ENCODE measurements around the gene SLC4A11.

Gene SLC4A11

GRCh38 chr20:3262566-3262965 lies 23.6 kb upstream of the SLC4A11 start:
- ATAC-seq (replicated peaks; ENCODE audit: extremely low read depth, poor library complexity, severe bottlenecking): no peak
- no peak for DNase-seq (ENCODE audit: low spot score in 2 of 2)
- no peaks in the 10 kb centered on the region for H3K4me1 Mint-ChIP-seq
- peaks cover 15% of the 10 kb centered on the region for H3K36me3 Mint-ChIP-seq (ENCODE audit: insufficient read depth)
- no peaks in the 10 kb centered on the region for H3K27me3 Mint-ChIP-seq
- H3K9me3 Mint-ChIP-seq: no peaks in the 10 kb centered on the region
- H3K4me3 Mint-ChIP-seq: no peak overlapping the region
- no peak overlapping the region for H3K27ac Mint-ChIP-seq (ENCODE audit: low read depth)

- Mint-ChIP-seq H3K4me1 (no peaks in the 10 kb centered on the region), H3K27ac (ENCODE audit: low read depth) (no peak overlapping the region), H3K9me3 (no peaks in the 10 kb centered on the region), H3K4me3 (no peak overlapping the region), H3K27me3 (no peaks in the 10 kb centered on the region), H3K36me3 (ENCODE audit: insufficient read depth) (peaks cover 9% of the 10 kb centered on the region)
- ATAC-seq (replicated peaks; ENCODE audit: extremely low read depth, poor library complexity, severe bottlenecking): no peak
- DNase-seq (ENCODE audit: low spot score in 2 of 2): no peak
Measured at GRCh38 chr20:3258429-3258828, 19.4 kb upstream of the SLC4A11 start.

- Mint-ChIP-seq H3K36me3 (ENCODE audit: insufficient read depth) (peaks cover 11% of the 10 kb centered on the region), H3K9me3 (no peaks in the 10 kb centered on the region), H3K27ac (ENCODE audit: low read depth) (no peak overlapping the region), H3K4me3 (no peak overlapping the region), H3K27me3 (peaks cover under 1% of the 10 kb centered on the region), H3K4me1 (no peaks in the 10 kb centered on the region)
- DNase-seq (ENCODE audit: low spot score in 2 of 2) (no peak), ATAC-seq (replicated peaks; ENCODE audit: extremely low read depth, poor library complexity, severe bottlenecking) (no peak)
Measured at GRCh38 chr20:3255728-3256127, 16.7 kb upstream of the SLC4A11 start.

- Mint-ChIP-seq H3K4me1 (no peaks in the 10 kb centered on the region), H3K27ac (ENCODE audit: low read depth) (no peak overlapping the region), H3K9me3 (no peaks in the 10 kb centered on the region), H3K4me3 (no peak overlapping the region), H3K36me3 (ENCODE audit: insufficient read depth) (peaks cover 11% of the 10 kb centered on the region), H3K27me3 (peaks cover 15% of the 10 kb centered on the region)
- no peak for DNase-seq (ENCODE audit: low spot score in 2 of 2)
- ATAC-seq (replicated peaks; ENCODE audit: extremely low read depth, poor library complexity, severe bottlenecking): no peak
Measured at GRCh38 chr20:3251806-3252205, 12.8 kb upstream of the SLC4A11 start.

GRCh38 chr20:3250091-3250504 lies 11.1 kb upstream of the SLC4A11 start:
- Mint-ChIP-seq H3K27me3 (peaks cover 15% of the 10 kb centered on the region), H3K4me1 (no peaks in the 10 kb centered on the region), H3K4me3 (no peak overlapping the region), H3K36me3 (ENCODE audit: insufficient read depth) (peaks cover 8% of the 10 kb centered on the region), H3K27ac (ENCODE audit: low read depth) (no peak overlapping the region), H3K9me3 (no peaks in the 10 kb centered on the region)
- DNase-seq (ENCODE audit: low spot score in 2 of 2): no peak
- ATAC-seq (replicated peaks; ENCODE audit: extremely low read depth, poor library complexity, severe bottlenecking): no peak

GRCh38 chr20:3248993-3249347 lies 10.0 kb upstream of the SLC4A11 start:
- Mint-ChIP-seq H3K4me3 (peak overlapping the region; percentile 32), H3K9me3 (no peaks in the 10 kb centered on the region), H3K36me3 (ENCODE audit: insufficient read depth) (peaks cover 7% of the 10 kb centered on the region), H3K4me1 (no peaks in the 10 kb centered on the region), H3K27me3 (peaks cover 26% of the 10 kb centered on the region), H3K27ac (ENCODE audit: low read depth) (no peak overlapping the region)
- ATAC-seq (replicated peaks; ENCODE audit: extremely low read depth, poor library complexity, severe bottlenecking) (no peak), DNase-seq (ENCODE audit: low spot score in 2 of 2) (no peak)

- ATAC-seq (replicated peaks; ENCODE audit: extremely low read depth, poor library complexity, severe bottlenecking) (no peak), DNase-seq (ENCODE audit: low spot score in 2 of 2) (no peak)
- Mint-ChIP-seq H3K27ac (ENCODE audit: low read depth) (no peak overlapping the region), H3K36me3 (ENCODE audit: insufficient read depth) (peaks cover 7% of the 10 kb centered on the region), H3K9me3 (no peaks in the 10 kb centered on the region), H3K4me3 (peak overlapping the region; percentile 32), H3K4me1 (no peaks in the 10 kb centered on the region), H3K27me3 (peaks cover 32% of the 10 kb centered on the region)
Measured at GRCh38 chr20:3248167-3248992, 9.4 kb upstream of the SLC4A11 start.

GRCh38 chr20:3247638-3248037 lies 8.6 kb upstream of the SLC4A11 start:
- no peaks in the 10 kb centered on the region for H3K9me3 Mint-ChIP-seq

GRCh38 chr20:3246682-3247081 lies 7.7 kb upstream of the SLC4A11 start:
- Mint-ChIP-seq H3K27ac (ENCODE audit: low read depth) (no peak overlapping the region), H3K27me3 (peaks cover 40% of the 10 kb centered on the region), H3K36me3 (ENCODE audit: insufficient read depth) (peaks cover 3% of the 10 kb centered on the region), H3K9me3 (no peaks in the 10 kb centered on the region), H3K4me3 (no peak overlapping the region), H3K4me1 (no peaks in the 10 kb centered on the region)
- DNase-seq (ENCODE audit: low spot score in 2 of 2): no peak
- no peak for ATAC-seq (replicated peaks; ENCODE audit: extremely low read depth, poor library complexity, severe bottlenecking)

More at GRCh38 chr20:3247638-3248037, 8.6 kb upstream of the SLC4A11 start:
- ATAC-seq (replicated peaks; ENCODE audit: extremely low read depth, poor library complexity, severe bottlenecking) (no peak), DNase-seq (ENCODE audit: low spot score in 2 of 2) (no peak)
- Mint-ChIP-seq H3K27me3 (peaks cover 32% of the 10 kb centered on the region), H3K4me1 (no peaks in the 10 kb centered on the region), H3K4me3 (no peak overlapping the region), H3K36me3 (ENCODE audit: insufficient read depth) (peaks cover 7% of the 10 kb centered on the region), H3K27ac (ENCODE audit: low read depth) (no peak overlapping the region)

- peaks cover 48% of the 10 kb centered on the region for H3K27me3 Mint-ChIP-seq
- H3K27ac Mint-ChIP-seq (ENCODE audit: low read depth): no peak overlapping the region
Measured at GRCh38 chr20:3245711-3246110, 6.7 kb upstream of the SLC4A11 start.

GRCh38 chr20:3245156-3245555 lies 6.2 kb upstream of the SLC4A11 start:
- Mint-ChIP-seq H3K27me3 (peaks cover 48% of the 10 kb centered on the region), H3K4me3 (no peak overlapping the region), H3K4me1 (no peaks in the 10 kb centered on the region), H3K27ac (ENCODE audit: low read depth) (no peak overlapping the region), H3K9me3 (no peaks in the 10 kb centered on the region), H3K36me3 (ENCODE audit: insufficient read depth) (peaks cover 4% of the 10 kb centered on the region)
- DNase-seq (ENCODE audit: low spot score in 2 of 2) (no peak), ATAC-seq (replicated peaks; ENCODE audit: extremely low read depth, poor library complexity, severe bottlenecking) (no peak)

More at GRCh38 chr20:3245711-3246110, 6.7 kb upstream of the SLC4A11 start:
- ATAC-seq (replicated peaks; ENCODE audit: extremely low read depth, poor library complexity, severe bottlenecking): no peak
- DNase-seq (ENCODE audit: low spot score in 2 of 2): no peak
- Mint-ChIP-seq H3K36me3 (ENCODE audit: insufficient read depth) (peaks cover 4% of the 10 kb centered on the region), H3K4me3 (no peak overlapping the region), H3K9me3 (no peaks in the 10 kb centered on the region), H3K4me1 (no peaks in the 10 kb centered on the region)

GRCh38 chr20:3244613-3245012 lies 5.6 kb upstream of the SLC4A11 start:
- no peak overlapping the region for H3K4me3 Mint-ChIP-seq
- peaks cover 5% of the 10 kb centered on the region for H3K4me1 Mint-ChIP-seq
- peaks cover 4% of the 10 kb centered on the region for H3K36me3 Mint-ChIP-seq (ENCODE audit: insufficient read depth)
- DNase-seq (ENCODE audit: low spot score in 2 of 2): no peak
- H3K27ac Mint-ChIP-seq (ENCODE audit: low read depth): no peak overlapping the region
- ATAC-seq (replicated peaks; ENCODE audit: extremely low read depth, poor library complexity, severe bottlenecking): no peak
- peaks cover 48% of the 10 kb centered on the region for H3K27me3 Mint-ChIP-seq
- no peaks in the 10 kb centered on the region for H3K9me3 Mint-ChIP-seq

- DNase-seq (ENCODE audit: low spot score in 2 of 2): no peak
- H3K9me3 Mint-ChIP-seq: no peaks in the 10 kb centered on the region
- no peak overlapping the region for H3K27ac Mint-ChIP-seq (ENCODE audit: low read depth)
- H3K36me3 Mint-ChIP-seq (ENCODE audit: insufficient read depth): peaks cover 4% of the 10 kb centered on the region
- H3K4me1 Mint-ChIP-seq: peaks cover 7% of the 10 kb centered on the region
- H3K4me3 Mint-ChIP-seq: no peak overlapping the region
- ATAC-seq (replicated peaks; ENCODE audit: extremely low read depth, poor library complexity, severe bottlenecking): no peak
- H3K27me3 Mint-ChIP-seq: peaks cover 48% of the 10 kb centered on the region
Measured at GRCh38 chr20:3243718-3244358, 4.8 kb upstream of the SLC4A11 start.
